WTC11 (cell line): ENCODE data around the gene IL34. TPM values are rescaled to one million over a fixed set of nuclear protein-coding genes. Genes with fewer than 3 reads are reported as not detected.

Experiments
- total RNA-seq: library from RNA; stranded (reverse); gene quantifications from 3 replicates; pipeline ENCODE4 v1.2.3, GENCODE V29; 2021

Gene IL34
- total RNA-seq, 1 experiment from 2014 or later = 8.8 TPM

Other genes starting within 250 kb of the IL34 start
- 46.0 to 49.4 TPM (median 46.2 TPM) in 3 replicates for gene ST3GAL2, start 207.5 kb upstream of the IL34 start, total RNA-seq
- 7.0 to 10.6 TPM (median 8.6 TPM) in 3 replicates for gene FCSK, start 192.0 kb upstream of the IL34 start, total RNA-seq
- gene COG4, start 123.0 kb upstream of the IL34 start, total RNA-seq = 56.6 to 65.6 TPM (median 61.8 TPM) in 3 replicates
- 423 to 475 TPM (median 430 TPM) in 3 replicates for gene SF3B3, start 122.7 kb upstream of the IL34 start, total RNA-seq
- gene MTSS2, start 39.5 kb downstream of the IL34 start, total RNA-seq = 28.3 to 34.9 TPM (median 31.2 TPM) in 3 replicates
- 58.0 to 60.9 TPM (median 60.1 TPM) in 3 replicates for gene VAC14, start 154.6 kb downstream of the IL34 start, total RNA-seq